Measurements from ENCODE around the gene THRSP. TPM values are rescaled to one million over a fixed set of nuclear protein-coding genes. Genes with fewer than 3 reads are reported as not detected.

The THRSP gene
- total and polyA plus RNA-seq, 2 of the 4 experiments (the other 2 are of a cell fraction), result not detected

DNA sequence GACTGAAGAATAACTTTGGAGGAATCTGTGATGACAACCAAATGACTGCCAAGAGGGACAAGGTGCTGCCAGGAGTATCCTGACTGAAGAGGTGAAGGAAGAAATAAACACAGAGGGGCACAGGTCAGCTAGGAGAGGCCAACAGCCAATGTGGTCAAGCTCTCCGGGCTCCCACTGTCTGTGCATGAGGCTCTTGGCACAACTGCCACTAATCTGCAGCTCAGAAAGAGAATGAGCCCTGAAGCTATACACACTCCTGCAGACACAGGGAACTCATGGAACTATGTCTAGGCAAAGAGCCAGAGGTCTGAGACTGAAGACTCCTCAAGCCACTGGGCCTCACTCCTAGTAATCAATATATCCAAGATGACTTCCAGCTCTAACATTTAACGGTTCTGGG lies 7.0 kb downstream of the THRSP start:
- no peak overlapping the region for H3K23ac ChIP-seq (ENCODE audit: low read depth, low read length)
- no TSS peak for BruUV-seq (replicated peaks)
- intact Hi-C loops (cut with micrococcal nuclease), result no loop called here
- ATAC-seq (ENCODE audit: low read depth), result no peak
- no peak overlapping the region for H4K5ac ChIP-seq (ENCODE audit: low read depth, low read length)
- no peak overlapping the region for H4K91ac ChIP-seq (ENCODE audit: insufficient read depth, low read depth, low read length)
- H2BK120ac ChIP-seq (ENCODE audit: low read depth, low read length), result no peak overlapping the region
- H3K4me2 ChIP-seq (ENCODE audit: low read depth, low read length), result no peak overlapping the region
- peaks cover 18% of the 10 kb centered on the region for H4K20me1 ChIP-seq (ENCODE audit: insufficient read depth, low read length)
- DNase-seq, result no peak
- peaks cover 24% of the 10 kb centered on the region for H3K36me3 ChIP-seq (ENCODE audit: control insufficient read depth, insufficient read depth, low read length)
- H2BK5ac ChIP-seq (ENCODE audit: low read depth, low read length, poor library complexity, severe bottlenecking), result no peak overlapping the region
- CTCF ChIA-PET, result no interaction called here
- H2AFZ ChIP-seq (replicated peaks; ENCODE audit: low read length, poor library complexity), result no peak overlapping the region
- no peak overlapping the region for H3K4me3 ChIP-seq (ENCODE audit: insufficient read depth, low read depth, low read length)
- no peak overlapping the region for H2AK5ac ChIP-seq (ENCODE audit: low read depth, low read length)
- H3K79me1 ChIP-seq (ENCODE audit: low read depth in 1 of 2, low read length in 2 of 2), result peaks cover 27 to 55% of the 10 kb centered on the region in 2 experiments
- no peak overlapping the region for H3K9ac ChIP-seq (ENCODE audit: low read depth, low read length)
- H3K14ac ChIP-seq (replicated peaks; ENCODE audit: low read depth, low read length), result no peak overlapping the region
- H3K56ac ChIP-seq (ENCODE audit: extremely low read depth, insufficient read depth, low read length), result no peak overlapping the region
- H3K18ac ChIP-seq (ENCODE audit: low read depth, low read length), result no peak overlapping the region
- TF ChIP-seq POLR2A (IDR thresholded peaks at IDR 0.05; ENCODE audit: low read depth, low read length) (no peak), RCOR1 (IDR thresholded peaks at IDR 0.05; ENCODE audit: insufficient replicate concordance, low read length) (no peak), SMC3 (IDR thresholded peaks at IDR 0.05; ENCODE audit: low read depth, low read length) (no peak), MAFK (IDR thresholded peaks at IDR 0.05; ENCODE audit: low read depth, low read length) (no peak), FOS (IDR thresholded peaks at IDR 0.05; ENCODE audit: low read depth, low read length) (no peak), BHLHE40 (IDR thresholded peaks at IDR 0.05; ENCODE audit: low read depth, low read length) (no peak), MXI1 (IDR thresholded peaks at IDR 0.05; ENCODE audit: borderline replicate concordance, low read depth, low read length) (no peak), MAZ (IDR thresholded peaks at IDR 0.05; ENCODE audit: borderline replicate concordance, low read depth, low read length) (no peak), CHD1 (IDR thresholded peaks at IDR 0.05; ENCODE audit: low read depth, low read length) (no peak), CEBPB (IDR thresholded peaks at IDR 0.05; ENCODE audit: low read depth, low read length) (no peak), NFE2L2 (IDR thresholded peaks at IDR 0.05; ENCODE audit: low read depth, low read length) (no peak), RFX5 (IDR thresholded peaks at IDR 0.05; ENCODE audit: low read depth, low read length) (no peak), RAD21 (IDR thresholded peaks at IDR 0.05; ENCODE audit: low read length) (no peak)
- TF ChIP-seq, protein P1, sequence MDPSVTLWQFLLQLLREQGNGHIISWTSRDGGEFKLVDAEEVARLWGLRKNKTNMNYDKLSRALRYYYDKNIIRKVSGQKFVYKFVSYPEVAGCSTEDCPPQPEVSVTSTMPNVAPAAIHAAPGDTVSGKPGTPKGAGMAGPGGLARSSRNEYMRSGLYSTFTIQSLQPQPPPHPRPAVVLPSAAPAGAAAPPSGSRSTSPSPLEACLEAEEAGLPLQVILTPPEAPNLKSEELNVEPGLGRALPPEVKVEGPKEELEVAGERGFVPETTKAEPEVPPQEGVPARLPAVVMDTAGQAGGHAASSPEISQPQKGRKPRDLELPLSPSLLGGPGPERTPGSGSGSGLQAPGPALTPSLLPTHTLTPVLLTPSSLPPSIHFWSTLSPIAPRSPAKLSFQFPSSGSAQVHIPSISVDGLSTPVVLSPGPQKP (IDR thresholded peaks at IDR 0.05; ENCODE audit: borderline replicate concordance, low read depth, low read length), result no peak
- TF ChIP-seq, protein P2, sequence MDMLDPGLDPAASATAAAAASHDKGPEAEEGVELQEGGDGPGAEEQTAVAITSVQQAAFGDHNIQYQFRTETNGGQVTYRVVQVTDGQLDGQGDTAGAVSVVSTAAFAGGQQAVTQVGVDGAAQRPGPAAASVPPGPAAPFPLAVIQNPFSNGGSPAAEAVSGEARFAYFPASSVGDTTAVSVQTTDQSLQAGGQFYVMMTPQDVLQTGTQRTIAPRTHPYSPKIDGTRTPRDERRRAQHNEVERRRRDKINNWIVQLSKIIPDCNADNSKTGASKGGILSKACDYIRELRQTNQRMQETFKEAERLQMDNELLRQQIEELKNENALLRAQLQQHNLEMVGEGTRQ (IDR thresholded peaks at IDR 0.05; ENCODE audit: low read depth, low read length), result no peak
- TF ChIP-seq, protein P3, sequence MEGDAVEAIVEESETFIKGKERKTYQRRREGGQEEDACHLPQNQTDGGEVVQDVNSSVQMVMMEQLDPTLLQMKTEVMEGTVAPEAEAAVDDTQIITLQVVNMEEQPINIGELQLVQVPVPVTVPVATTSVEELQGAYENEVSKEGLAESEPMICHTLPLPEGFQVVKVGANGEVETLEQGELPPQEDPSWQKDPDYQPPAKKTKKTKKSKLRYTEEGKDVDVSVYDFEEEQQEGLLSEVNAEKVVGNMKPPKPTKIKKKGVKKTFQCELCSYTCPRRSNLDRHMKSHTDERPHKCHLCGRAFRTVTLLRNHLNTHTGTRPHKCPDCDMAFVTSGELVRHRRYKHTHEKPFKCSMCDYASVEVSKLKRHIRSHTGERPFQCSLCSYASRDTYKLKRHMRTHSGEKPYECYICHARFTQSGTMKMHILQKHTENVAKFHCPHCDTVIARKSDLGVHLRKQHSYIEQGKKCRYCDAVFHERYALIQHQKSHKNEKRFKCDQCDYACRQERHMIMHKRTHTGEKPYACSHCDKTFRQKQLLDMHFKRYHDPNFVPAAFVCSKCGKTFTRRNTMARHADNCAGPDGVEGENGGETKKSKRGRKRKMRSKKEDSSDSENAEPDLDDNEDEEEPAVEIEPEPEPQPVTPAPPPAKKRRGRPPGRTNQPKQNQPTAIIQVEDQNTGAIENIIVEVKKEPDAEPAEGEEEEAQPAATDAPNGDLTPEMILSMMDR (conservative IDR thresholded peaks at IDR 0.05; ENCODE audit: low read depth, low read length), result no peak
- 0 out of 2 replicates have a peak, but pooled peaks cover 2% of the 10 kb centered on the region for H3K4me1 ChIP-seq (ENCODE audit: control insufficient read depth, insufficient read depth, low read length)
- H3K9me3 ChIP-seq (ENCODE audit: control insufficient read depth, insufficient read depth, low read length), result no peaks in the 10 kb centered on the region
- no peak overlapping the region for H2BK15ac ChIP-seq (ENCODE audit: low read depth, low read length)
- dilution Hi-C loops (cut with HindIII; ENCODE audit: low sequenced_read_pairs, unreplicated experiment), result no loop called here
- H4K8ac ChIP-seq (ENCODE audit: low read depth in 2 of 2, low read length in 2 of 2), result no peak overlapping the region
- POLR2A ChIA-PET (ENCODE audit: unreplicated experiment), result no interaction called here
- H3K27me3 ChIP-seq (ENCODE audit: control insufficient read depth, insufficient read depth, low read length), result no peaks in the 10 kb centered on the region
- no peak overlapping the region for H3K4ac ChIP-seq (ENCODE audit: low read depth, low read length)
- 0% methylated on average over 1 of the region's 2 CpGs; no CpG with 5 or more reads in 1 of the 2 experiments for WGBS, 2 experiments (ENCODE audit: extremely low coverage in 2 of 2, insufficient read length in 1 of 2)
- in situ Hi-C loops (cut with MboI; ENCODE audit: low sequenced_read_pairs), result no loop called here
- H3K9me1 ChIP-seq (ENCODE audit: insufficient read depth, low read length), result peaks cover 8% of the 10 kb centered on the region
- H2AK9ac ChIP-seq (replicated peaks; ENCODE audit: low read depth, low read length, poor library complexity), result peak overlapping the region; percentile 73
- H3K27ac ChIP-seq (ENCODE audit: insufficient read depth, low read length), result no peak overlapping the region
- no peak overlapping the region for H2BK20ac ChIP-seq (ENCODE audit: low read depth, low read length)

Measured in IMR-90 (cell line).